GM11168 (cell line): ENCODE data around the gene CASKIN2.
"Not testable (repeated sequence)": the region's sequence is repeated elsewhere in the genome, so short reads cannot be mapped to it uniquely, and the experiment has no call there.

Experiments used
- in situ Hi-C: fragments of 300-500 bp; cut with MboI; formaldehyde crosslinking; loops from one replicate; pipeline ENCODE4 v1.12.0; 2022; ENCODE audit warnings: low sequenced_read_pairs; ENCODE audit not compliant: unreplicated experiment

The CASKIN2 gene

GRCh38 chr17:75524269-75524969 is 9.1 kb upstream of the CASKIN2 start:
- in situ Hi-C loops, result no loop called here

GRCh38 chr17:75523647-75524046 is 8.3 kb upstream of the CASKIN2 start:
- in situ Hi-C loops, result no loop called here

GRCh38 chr17:75521951-75522727 is 6.8 kb upstream of the CASKIN2 start:
- in situ Hi-C loops, result no loop called here

- in situ Hi-C loops, result no loop called here
These were observed 6.0 kb upstream of the CASKIN2 start for GRCh38 chr17:75521290-75521689.

GRCh38 chr17:75520413-75520812 is 5.1 kb upstream of the CASKIN2 start:
- in situ Hi-C loops, result not testable (repeated sequence)

GRCh38 chr17:75518983-75519537 is 3.7 kb upstream of the CASKIN2 start:
- in situ Hi-C loops, result no loop called here

- in situ Hi-C loops, result no loop called here
These were observed 2.9 kb upstream of the CASKIN2 start for GRCh38 chr17:75518201-75518600.

GRCh38 chr17:75517297-75517865 is 2.0 kb upstream of the CASKIN2 start:
- in situ Hi-C loops, result no loop called here

- in situ Hi-C loops, result no loop called here
These were observed 1.4 kb upstream of the CASKIN2 start for GRCh38 chr17:75516619-75517296.

- in situ Hi-C loops, result no loop called here
These were observed 900 bp upstream of the CASKIN2 start, which contains the start of gene TSEN54 for GRCh38 chr17:75516255-75516618. TSEN54 (plus strand) TSS chr17:75516528; CDS start chr17:75516561, 33 bp downstream.

- in situ Hi-C loops, result loop anchor here (5.0 kb wide), 1 partner anchor 88 kb away; no protein-coding TSS in a partner anchor
These were observed 330 bp downstream of the CASKIN2 start for GRCh38 chr17:75514919-75515495.

GRCh38 chr17:75514299-75514918 is 928 bp downstream of the CASKIN2 start:
- in situ Hi-C loops, result loop anchor here (5.0 kb wide), 1 partner anchor 87 kb away; no protein-coding TSS in a partner anchor

- in situ Hi-C loops, result loop anchor here (5.0 kb wide), 1 partner anchor 86 kb away; no protein-coding TSS in a partner anchor
These were observed 1.7 kb downstream of the CASKIN2 start for GRCh38 chr17:75513641-75514000.

- in situ Hi-C loops, result loop anchor here (5.0 kb wide), 1 partner anchor 86 kb away; no protein-coding TSS in a partner anchor
These were observed 2.3 kb downstream of the CASKIN2 start for GRCh38 chr17:75512926-75513640.

- in situ Hi-C loops, result loop anchor here (5.0 kb wide), 1 partner anchor 85 kb away; no protein-coding TSS in a partner anchor
These were observed 3.4 kb downstream of the CASKIN2 start for GRCh38 chr17:75511610-75512575.

- in situ Hi-C loops, result loop anchor here (5.0 kb wide), 1 partner anchor 84 kb away; no protein-coding TSS in a partner anchor
These were observed 4.1 kb downstream of the CASKIN2 start for GRCh38 chr17:75511270-75511609.

- in situ Hi-C loops, result loop anchor here (5.0 kb wide), 1 partner anchor 82 kb away; no protein-coding TSS in a partner anchor
These were observed 5.6 kb downstream of the CASKIN2 start for GRCh38 chr17:75509528-75510258.
